Smooth muscle cell (in vitro differentiated cells): ENCODE results near the gene SOCS7. TPM values are rescaled to one million over a fixed set of nuclear protein-coding genes. Genes with fewer than 3 reads are reported as not detected.
"Not testable (repeated sequence)": the region's sequence is repeated elsewhere in the genome, so short reads cannot be mapped to it uniquely, and the experiment has no call there.

Experiments used
- DNase-seq: peaks from one replicate; lab custom pipeline; 2025; ENCODE audit not compliant: unreplicated experiment; lab: John Stamatoyannopoulos, UW
- H2AFZ ChIP-seq: fragments of 200-600 bp; sonication (generic); 2 replicates; pipeline ENCODE4 v1.6.0; 2016; ENCODE audit warnings: antibody characterized with exemption, low read depth, mild to moderate bottlenecking
- H3F3A ChIP-seq: fragments of 200-600 bp; sonication (generic); 2 replicates; pipeline ENCODE4 v1.6.0; 2017; ENCODE audit warnings: antibody characterized with exemption, low read depth
- H3K27ac ChIP-seq: fragments of 200-600 bp; sonication (generic); 2 replicates; pipeline ENCODE4 v1.5.1; 2016; ENCODE audit warnings: low read depth, mild to moderate bottlenecking
- H3K27me3 ChIP-seq: fragments of 200-600 bp; sonication (generic); 2 replicates; pipeline ENCODE4 v1.6.1; 2016; ENCODE audit warnings: low read depth, mild to moderate bottlenecking
- H3K36me3 ChIP-seq: fragments of 200-600 bp; sonication (generic); 2 replicates; pipeline ENCODE4 v1.5.1; 2016; ENCODE audit warnings: low read depth
- H3K4me1 ChIP-seq: fragments of 200-600 bp; sonication (generic); 2 replicates; pipeline ENCODE4 v1.5.1; 2016; ENCODE audit warnings: low read depth
- H3K4me2 ChIP-seq: fragments of 200-600 bp; sonication (generic); 2 replicates; pipeline ENCODE4 v1.6.0; 2016; ENCODE audit warnings: mild to moderate bottlenecking
- H3K4me3 ChIP-seq: fragments of 200-600 bp; sonication (generic); 2 replicates; pipeline ENCODE4 v1.5.1; 2016; ENCODE audit warnings: mild to moderate bottlenecking
- H3K79me2 ChIP-seq: fragments of 200-600 bp; sonication (generic); 2 replicates; pipeline ENCODE4 v1.6.0; 2016; ENCODE audit warnings: low read depth, mild to moderate bottlenecking
- H3K9ac ChIP-seq: fragments of 200-600 bp; sonication (generic); 2 replicates; pipeline ENCODE4 v1.6.0; 2016; ENCODE audit warnings: low read depth
- H3K9me3 ChIP-seq: fragments of 200-600 bp; sonication (generic); replicated peaks from 2 replicates; pipeline ENCODE4 v1.5.1; 2016; ENCODE audit warnings: low read depth
- H4K20me1 ChIP-seq: fragments of 200-600 bp; sonication (generic); 2 replicates; pipeline ENCODE4 v1.6.0; 2016; ENCODE audit warnings: low read depth
- WGBS: methylation state at CpG from one replicate; pipeline ENCODE4 v1.1.7; 2016; ENCODE audit warnings: low lambda C conversion rate; 5-methylcytosine and 5-hydroxymethylcytosine counted together
- polyA plus RNA-seq: library from polyadenylated mRNA; unstranded; fragments of >200 nt; fragmentation: Nextera tagmentation; extraction: Ambion mirVana; gene quantifications from 2 replicates; pipeline ENCODE4 v1.2.1, GENCODE V29; 2016
- total RNA-seq: library from RNA; depleted of rRNA; stranded (reverse); fragments of >200 nt; gene quantifications from 2 replicates; pipeline ENCODE4 v1.2.3, GENCODE V29; 2014
- TF ChIP-seq, protein P1 (sequence below): fragments of 200-600 bp; sonication (generic); IDR thresholded peaks from 2 replicates; pipeline ENCODE4 v1.5.1; 2017; ENCODE audit warnings: borderline replicate concordance, mild to moderate bottlenecking, antibody characterized with exemption; ENCODE audit not compliant: insufficient read depth, poor library complexity, severe bottlenecking

The SOCS7 gene
- total and polyA plus RNA-seq, 2 experiments from 2014 or later: 0.89 to 6.2 TPM

DNA sequence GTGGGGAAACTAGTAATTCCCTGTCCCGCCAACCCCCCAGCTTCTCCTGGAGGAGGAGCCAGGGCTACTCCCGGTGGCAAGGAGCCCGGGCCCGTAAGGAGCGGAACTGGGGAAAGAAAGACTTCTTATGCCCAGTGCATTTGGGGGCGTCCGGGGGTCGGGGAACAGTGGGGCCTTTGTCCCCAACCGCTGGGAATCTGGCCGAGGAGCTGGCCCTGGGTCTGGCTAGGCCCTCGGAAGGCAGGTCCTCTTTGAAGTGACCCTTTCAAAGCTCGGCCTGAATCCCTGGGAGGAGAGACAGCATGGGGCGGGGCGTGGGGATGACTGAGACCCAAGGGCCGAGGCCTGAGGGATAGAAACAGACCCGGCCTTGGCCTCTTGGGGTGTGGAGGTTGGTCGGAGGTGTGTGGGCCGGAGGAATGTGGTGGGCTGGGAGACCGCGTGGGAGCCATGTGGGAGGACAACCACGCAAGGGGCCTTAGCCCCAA is 82.6 kb downstream of the SOCS7 start:
- Histone ChIP-seq H3K27me3 (no peaks in the 10 kb centered on the region), H3K9ac (no peak overlapping the region), H3K9me3 (no peaks in the 10 kb centered on the region), H3K27ac (no peak overlapping the region), H3K36me3 (no peaks in the 10 kb centered on the region), H3K4me1 (peaks cover 9% of the 10 kb centered on the region), H3K4me3 (no peak overlapping the region), H3K79me2 (peaks cover 64% of the 10 kb centered on the region), H3F3A (peaks cover 3% of the 10 kb centered on the region), H4K20me1 (peaks cover 100% of the 10 kb centered on the region), H3K4me2 (no peak overlapping the region), H2AFZ (no peak overlapping the region)
- TF ChIP-seq, protein P1, sequence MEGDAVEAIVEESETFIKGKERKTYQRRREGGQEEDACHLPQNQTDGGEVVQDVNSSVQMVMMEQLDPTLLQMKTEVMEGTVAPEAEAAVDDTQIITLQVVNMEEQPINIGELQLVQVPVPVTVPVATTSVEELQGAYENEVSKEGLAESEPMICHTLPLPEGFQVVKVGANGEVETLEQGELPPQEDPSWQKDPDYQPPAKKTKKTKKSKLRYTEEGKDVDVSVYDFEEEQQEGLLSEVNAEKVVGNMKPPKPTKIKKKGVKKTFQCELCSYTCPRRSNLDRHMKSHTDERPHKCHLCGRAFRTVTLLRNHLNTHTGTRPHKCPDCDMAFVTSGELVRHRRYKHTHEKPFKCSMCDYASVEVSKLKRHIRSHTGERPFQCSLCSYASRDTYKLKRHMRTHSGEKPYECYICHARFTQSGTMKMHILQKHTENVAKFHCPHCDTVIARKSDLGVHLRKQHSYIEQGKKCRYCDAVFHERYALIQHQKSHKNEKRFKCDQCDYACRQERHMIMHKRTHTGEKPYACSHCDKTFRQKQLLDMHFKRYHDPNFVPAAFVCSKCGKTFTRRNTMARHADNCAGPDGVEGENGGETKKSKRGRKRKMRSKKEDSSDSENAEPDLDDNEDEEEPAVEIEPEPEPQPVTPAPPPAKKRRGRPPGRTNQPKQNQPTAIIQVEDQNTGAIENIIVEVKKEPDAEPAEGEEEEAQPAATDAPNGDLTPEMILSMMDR: no peak
- WGBS: 91% methylated on average over 21 of the region's 21 CpGs
- no peak for DNase-seq

GRCh38 chr17:38435795-38436194 is 84.2 kb downstream of the SOCS7 start:
- Histone ChIP-seq H3K4me1 (no peaks in the 10 kb centered on the region), H3K9ac (no peak overlapping the region), H3K36me3 (no peaks in the 10 kb centered on the region), H3K27me3 (no peaks in the 10 kb centered on the region), H3K27ac (no peak overlapping the region), H3K9me3 (no peaks in the 10 kb centered on the region), H4K20me1 (peaks cover 100% of the 10 kb centered on the region), H3F3A (no peaks in the 10 kb centered on the region), H2AFZ (no peak overlapping the region), H3K79me2 (peaks cover 70% of the 10 kb centered on the region), H3K4me3 (no peak overlapping the region), H3K4me2 (no peak overlapping the region)
- DNase-seq: no peak
- WGBS: 65% methylated on average over 9 of the region's 9 CpGs
- TF ChIP-seq, protein P1: no peak

GRCh38 chr17:38436386-38436785 is 84.7 kb downstream of the SOCS7 start:
- Histone ChIP-seq H3K36me3 (no peaks in the 10 kb centered on the region), H3K27me3 (no peaks in the 10 kb centered on the region), H3F3A (no peaks in the 10 kb centered on the region), H3K27ac (no peak overlapping the region), H3K4me3 (no peak overlapping the region), H4K20me1 (peaks cover 100% of the 10 kb centered on the region), H2AFZ (no peak overlapping the region), H3K79me2 (peaks cover 66% of the 10 kb centered on the region), H3K9ac (no peak overlapping the region), H3K9me3 (no peaks in the 10 kb centered on the region), H3K4me1 (no peaks in the 10 kb centered on the region), H3K4me2 (no peak overlapping the region)
- TF ChIP-seq, protein P1: no peak
- 73% methylated on average over 9 of the region's 11 CpGs for WGBS
- DNase-seq: no peak

- not testable (repeated sequence) for H3K9me3 ChIP-seq, DNase-seq, H3K27me3 ChIP-seq, H3F3A ChIP-seq, H3K27ac ChIP-seq, H3K4me2 ChIP-seq, H3K9ac ChIP-seq, H3K4me3 ChIP-seq, H3K4me1 ChIP-seq, H3K36me3 ChIP-seq, H2AFZ ChIP-seq
- H4K20me1 ChIP-seq: peaks cover 100% of the 10 kb centered on the region
- peaks cover 61% of the 10 kb centered on the region for H3K79me2 ChIP-seq
- WGBS: 100% methylated on average over 1 of the region's 1 CpG
Observed at GRCh38 chr17:38437313-38437712, 85.7 kb downstream of the SOCS7 start.
